Activated B cell treated with CpG ODN at 0.5 μM for 24 hours (primary cell): ENCODE data around the gene FCER2. TPM values are rescaled to one million over a fixed set of nuclear protein-coding genes. Genes with fewer than 3 reads are reported as not detected.

Experiments used
- ATAC-seq: fragments of 200-7000 bp; cut with Tn5 transposase; one replicate; pipeline ENCODE4 v1.10.0; 2021; ENCODE audit warnings: low read depth, mild to moderate bottlenecking, moderate library complexity
- CTCF ChIA-PET: fragments of 350-600 bp; sonication (Branson Sonifier 250); formaldehyde crosslinking; loops from one replicate; lab custom pipeline; 2021; ENCODE audit warnings: antibody characterized with exemption; lab: Charles Lee
- POLR2A ChIA-PET: fragments of 350-600 bp; sonication (Branson Sonifier 250); formaldehyde crosslinking; loops from one replicate; lab custom pipeline; 2021; ENCODE audit warnings: antibody characterized with exemption; lab: Charles Lee
- DNase-seq: peaks from one replicate; pipeline ENCODE4 v3.0.0; 2022
- H3K27ac Mint-ChIP-seq: one replicate; pipeline ENCODE4 v1.8.0; 2020; ENCODE audit warnings: mixed read lengths
- H3K27me3 Mint-ChIP-seq: one replicate; pipeline ENCODE4 v1.8.0; 2021; ENCODE audit warnings: mixed read lengths
- H3K36me3 Mint-ChIP-seq: one replicate; pipeline ENCODE4 v1.8.0; 2021; ENCODE audit warnings: low read depth, mixed read lengths
- H3K4me1 Mint-ChIP-seq: one replicate; pipeline ENCODE4 v1.8.0; 2021; ENCODE audit warnings: mixed read lengths
- H3K4me3 Mint-ChIP-seq: one replicate; pipeline ENCODE4 v1.8.0; 2020; ENCODE audit warnings: mild to moderate bottlenecking, mixed read lengths
- H3K9me3 Mint-ChIP-seq: one replicate; pipeline ENCODE4 v1.8.0; 2020; ENCODE audit warnings: mixed read lengths
- intact Hi-C: fragments of 100-400 bp; cut with micrococcal nuclease; formaldehyde crosslinking; loops from one replicate; pipeline ENCODE4 v1.15.1; 2024
- total RNA-seq: library from RNA; stranded (reverse); gene quantifications from 2 replicates; pipeline ENCODE4 v1.2.3, GENCODE V29; 2022
- TF ChIP-seq, protein P1 (sequence below): fragments of 200-600 bp; IDR thresholded peaks from one replicate; pipeline ENCODE4 v1.8.0; 2022; ENCODE audit warnings: antibody characterized with exemption, mild to moderate bottlenecking

Gene FCER2
- total RNA-seq, 1 donor from 2014 or later = 193 TPM

DNA sequence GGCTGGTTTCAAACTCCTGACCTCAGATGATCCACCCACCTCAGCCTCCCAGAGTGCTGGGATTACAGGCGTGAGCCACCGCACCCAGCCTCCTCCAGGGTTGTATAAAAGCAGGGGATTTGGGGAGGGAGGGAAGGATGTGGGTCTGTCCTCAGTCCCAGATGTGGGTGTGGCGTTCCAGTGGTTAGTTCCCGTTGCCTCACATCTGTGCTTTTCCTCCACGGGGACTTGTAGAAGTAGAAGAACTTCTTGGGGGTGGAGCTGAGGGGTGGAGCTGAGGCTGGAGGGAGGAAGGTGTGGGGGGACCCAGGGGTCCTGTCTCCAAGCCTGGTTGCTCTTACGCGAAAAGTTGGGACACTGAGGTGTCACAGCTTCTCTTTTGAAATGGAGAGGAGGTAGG lies 25.6 kb downstream of the FCER2 start:
- Mint-ChIP-seq H3K9me3 (no peaks in the 10 kb centered on the region), H3K27me3 (peaks cover 30% of the 10 kb centered on the region), H3K4me1 (peaks cover 46% of the 10 kb centered on the region), H3K36me3 (peaks cover 2% of the 10 kb centered on the region), H3K4me3 (peak overlapping the region; percentile 35), H3K27ac (no peak overlapping the region)
- TF ChIP-seq, protein P1, sequence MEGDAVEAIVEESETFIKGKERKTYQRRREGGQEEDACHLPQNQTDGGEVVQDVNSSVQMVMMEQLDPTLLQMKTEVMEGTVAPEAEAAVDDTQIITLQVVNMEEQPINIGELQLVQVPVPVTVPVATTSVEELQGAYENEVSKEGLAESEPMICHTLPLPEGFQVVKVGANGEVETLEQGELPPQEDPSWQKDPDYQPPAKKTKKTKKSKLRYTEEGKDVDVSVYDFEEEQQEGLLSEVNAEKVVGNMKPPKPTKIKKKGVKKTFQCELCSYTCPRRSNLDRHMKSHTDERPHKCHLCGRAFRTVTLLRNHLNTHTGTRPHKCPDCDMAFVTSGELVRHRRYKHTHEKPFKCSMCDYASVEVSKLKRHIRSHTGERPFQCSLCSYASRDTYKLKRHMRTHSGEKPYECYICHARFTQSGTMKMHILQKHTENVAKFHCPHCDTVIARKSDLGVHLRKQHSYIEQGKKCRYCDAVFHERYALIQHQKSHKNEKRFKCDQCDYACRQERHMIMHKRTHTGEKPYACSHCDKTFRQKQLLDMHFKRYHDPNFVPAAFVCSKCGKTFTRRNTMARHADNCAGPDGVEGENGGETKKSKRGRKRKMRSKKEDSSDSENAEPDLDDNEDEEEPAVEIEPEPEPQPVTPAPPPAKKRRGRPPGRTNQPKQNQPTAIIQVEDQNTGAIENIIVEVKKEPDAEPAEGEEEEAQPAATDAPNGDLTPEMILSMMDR = no peak
- intact Hi-C loops = loop anchor here (10.0 kb wide), 1 partner anchor 322 kb away; no protein-coding TSS in a partner anchor
- ATAC-seq (no peak), DNase-seq (no peak)
- ChIA-PET POLR2A (interaction anchor here (1.1 kb wide), 1 partner anchor 143 kb away, joined by 3 read pairs; no protein-coding TSS in a partner anchor), CTCF (interaction anchor here (0.9 to 3.1 kb wide), 2 partner anchors 108 to 124 kb away, joined by 3 to 29 read pairs; no protein-coding TSS in a partner anchor)

DNA sequence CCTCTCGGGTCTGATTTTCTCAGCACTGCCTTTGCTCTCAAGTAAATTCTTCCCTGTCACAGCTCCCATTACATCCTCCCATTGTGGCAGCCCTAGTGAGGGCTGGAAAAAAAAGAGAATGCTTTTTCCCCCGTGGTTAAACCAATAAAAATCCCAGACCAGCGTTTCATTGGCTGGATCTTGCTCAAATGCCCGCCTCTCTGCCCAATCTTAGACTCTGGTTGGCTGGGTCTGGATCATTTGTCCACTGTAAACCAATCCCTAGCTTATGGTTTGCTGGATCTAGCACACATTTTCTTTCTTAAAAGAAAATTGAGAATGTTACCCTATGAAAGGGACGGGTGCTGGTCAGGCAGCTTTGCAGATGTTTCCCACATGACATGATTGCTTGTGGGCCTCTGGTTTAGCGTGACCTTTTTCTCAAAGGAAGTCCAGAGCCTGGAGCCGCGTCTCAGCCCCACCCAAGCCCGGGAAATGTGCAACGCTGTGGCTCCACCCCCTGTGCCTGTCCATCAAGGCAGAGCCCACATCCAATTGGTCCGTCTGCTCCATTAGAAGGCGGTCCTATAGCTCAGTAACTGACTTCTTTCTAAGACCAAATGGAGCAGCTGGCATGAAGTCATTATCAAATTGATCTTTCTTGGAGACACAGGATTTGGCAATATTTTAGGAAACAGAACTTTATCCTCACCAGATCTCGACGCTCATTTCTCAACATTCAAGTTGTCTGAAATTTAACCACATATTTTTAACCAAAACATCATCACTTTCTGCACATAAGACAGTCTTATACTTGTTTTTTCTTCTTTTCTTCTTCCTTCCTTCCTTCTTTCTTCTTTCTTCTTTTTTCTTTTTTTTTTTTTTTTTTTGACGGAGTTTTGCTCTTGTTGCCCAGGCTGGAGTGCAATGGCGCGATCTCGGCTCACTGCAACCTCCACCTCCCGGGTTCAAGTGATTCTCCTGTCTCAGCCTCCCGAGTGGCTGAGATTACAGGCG lies 27.6 kb downstream of the FCER2 start:
- Mint-ChIP-seq H3K27me3 (peaks cover 43% of the 10 kb centered on the region), H3K9me3 (no peaks in the 10 kb centered on the region), H3K36me3 (no peaks in the 10 kb centered on the region), H3K4me3 (no peak overlapping the region), H3K27ac (no peak overlapping the region), H3K4me1 (peaks cover 43% of the 10 kb centered on the region)
- DNase-seq (no peak), ATAC-seq (peak; percentile 16)
- intact Hi-C loops = loop anchor here (10.0 kb wide), 1 partner anchor 320 kb away; no protein-coding TSS in a partner anchor
- ChIA-PET POLR2A (interaction anchor here (1.0 kb wide), 1 partner anchor 22 kb away, joined by 3 read pairs; no protein-coding TSS in a partner anchor), CTCF (interaction anchor here (1.0 kb wide), 1 partner anchor 22 kb away, joined by 3 read pairs; no protein-coding TSS in a partner anchor)
- TF ChIP-seq, protein P1 = no peak

- ATAC-seq (no peak), DNase-seq (no peak)
- H3K27ac Mint-ChIP-seq = no peak overlapping the region
- no peaks in the 10 kb centered on the region for H3K9me3 Mint-ChIP-seq
- peaks cover 44% of the 10 kb centered on the region for H3K27me3 Mint-ChIP-seq
- no peak overlapping the region for H3K4me3 Mint-ChIP-seq
- peaks cover 31% of the 10 kb centered on the region for H3K4me1 Mint-ChIP-seq
- intact Hi-C loops = loop anchor here (10.0 kb wide), 1 partner anchor 318 kb away; no protein-coding TSS in a partner anchor
- CTCF ChIA-PET = interaction anchor here (1.0 kb wide), 1 partner anchor 19 kb away, joined by 3 read pairs; no protein-coding TSS in a partner anchor
- POLR2A ChIA-PET = no interaction called here
- TF ChIP-seq, protein P1 = no peak
- no peaks in the 10 kb centered on the region for H3K36me3 Mint-ChIP-seq
These were observed 29.4 kb downstream of the FCER2 start for GRCh38 chr19:7672522-7672921.

DNA sequence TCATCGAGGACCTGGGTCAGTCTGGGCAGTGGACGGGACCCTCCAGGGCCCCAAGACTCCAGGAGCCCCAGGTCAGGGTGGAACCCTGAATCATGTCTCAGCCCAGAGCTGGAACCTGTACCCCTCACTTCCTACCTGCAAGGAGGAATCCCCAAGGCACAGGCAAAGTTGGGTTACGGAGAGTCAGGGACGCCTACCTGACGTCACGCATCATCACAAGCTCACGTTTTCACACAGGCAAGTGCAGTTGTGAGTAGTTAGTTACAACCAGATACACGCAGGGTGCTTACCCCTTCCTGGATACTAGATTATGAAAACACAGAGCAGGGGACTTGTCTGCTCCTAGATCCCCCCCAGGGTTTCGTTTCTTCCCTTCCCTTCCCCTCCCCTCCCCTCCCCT lies 31.1 kb downstream of the FCER2 start:
- Mint-ChIP-seq H3K4me3 (peak overlapping the region; percentile 64), H3K27ac (no peak overlapping the region), H3K36me3 (no peaks in the 10 kb centered on the region), H3K27me3 (peaks cover 40% of the 10 kb centered on the region), H3K9me3 (no peaks in the 10 kb centered on the region), H3K4me1 (peaks cover 14% of the 10 kb centered on the region)
- DNase-seq (no peak), ATAC-seq (no peak)
- ChIA-PET CTCF (no interaction called here), POLR2A (interaction anchor here (0.6 to 1.2 kb wide), 2 partner anchors 8 to 17 kb away, joined by 4 to 9 read pairs; no protein-coding TSS in a partner anchor)
- TF ChIP-seq, protein P1 = no peak
- intact Hi-C loops = loop anchor here (10.0 kb wide), 1 partner anchor 316 kb away; no protein-coding TSS in a partner anchor
